WTC11 (cell line): Measurements from ENCODE around the gene RALA.

ENCODE experiments used
- EMX1 ChIP-seq: fragments of 250-450 bp; sonication (Bioruptor Pico); IDR thresholded peaks from 2 replicates; pipeline ENCODE4 v1.8.0; 2021; ENCODE audit warnings: mild to moderate bottlenecking
- NFYB ChIP-seq: sonication (generic); formaldehyde crosslinking; conservative IDR thresholded peaks from 2 replicates; pipeline ENCODE4 v1.8.0; 2022; ENCODE audit warnings: low read depth, missing genetic modification reagents
- NR1H2 ChIP-seq: sonication (generic); formaldehyde crosslinking; IDR thresholded peaks from 2 replicates; pipeline ENCODE4 v1.9.0; 2021; ENCODE audit warnings: mild to moderate bottlenecking, moderate library complexity, missing genetic modification reagents
- ZNF121 ChIP-seq: sonication (generic); formaldehyde crosslinking; IDR thresholded peaks from 2 replicates; pipeline ENCODE4 v1.8.0; 2023; ENCODE audit warnings: missing genetic modification reagents
- TF ChIP-seq, protein P1 (sequence below): fragments of 200-600 bp; IDR thresholded peaks from 2 replicates; pipeline ENCODE4 v1.8.0; 2022; ENCODE audit warnings: antibody characterized with exemption

DNA sequence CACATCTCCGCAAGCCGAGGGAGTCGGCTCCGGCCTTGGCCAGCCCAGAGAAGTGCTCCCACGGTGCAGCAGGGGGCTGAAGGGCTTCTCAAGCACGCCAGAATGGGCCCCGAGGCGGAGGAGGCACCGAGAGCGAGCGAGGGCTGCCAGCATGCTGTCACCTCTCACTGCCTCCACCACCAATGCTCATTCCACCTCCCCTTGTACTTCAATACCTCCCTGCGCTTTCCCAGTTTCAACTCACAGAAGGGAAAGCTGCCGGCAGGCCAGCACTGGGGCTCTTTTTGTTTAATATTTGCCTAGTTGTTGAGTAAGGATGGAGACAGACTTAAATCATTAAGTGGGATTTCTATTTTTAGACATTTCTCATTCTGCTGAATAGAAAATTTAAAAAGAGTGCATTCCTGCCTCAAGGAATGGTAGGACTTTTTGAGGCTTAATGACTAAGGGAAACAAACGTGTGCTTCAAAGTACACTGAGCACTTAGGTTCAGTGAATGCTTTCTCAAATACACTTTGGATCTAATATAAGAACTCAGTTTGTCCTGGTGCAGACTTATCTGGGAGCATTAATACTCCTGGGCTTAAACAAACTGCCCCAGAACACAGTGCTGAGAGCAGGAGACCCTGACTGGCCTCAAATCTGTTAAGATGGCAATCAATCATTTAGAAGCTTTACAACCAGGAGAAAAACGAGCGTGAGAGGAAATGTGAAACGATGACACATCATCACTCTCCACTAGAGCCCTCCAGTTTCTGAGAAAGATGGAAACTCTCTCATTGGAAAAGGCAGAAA, 131.2 kb downstream of the RALA start:
- TF ChIP-seq NFYB (CRISPR knock-in tag) = no peak
- no peak for TF ChIP-seq ZNF121 (CRISPR knock-in tag)
- TF ChIP-seq, protein P1, sequence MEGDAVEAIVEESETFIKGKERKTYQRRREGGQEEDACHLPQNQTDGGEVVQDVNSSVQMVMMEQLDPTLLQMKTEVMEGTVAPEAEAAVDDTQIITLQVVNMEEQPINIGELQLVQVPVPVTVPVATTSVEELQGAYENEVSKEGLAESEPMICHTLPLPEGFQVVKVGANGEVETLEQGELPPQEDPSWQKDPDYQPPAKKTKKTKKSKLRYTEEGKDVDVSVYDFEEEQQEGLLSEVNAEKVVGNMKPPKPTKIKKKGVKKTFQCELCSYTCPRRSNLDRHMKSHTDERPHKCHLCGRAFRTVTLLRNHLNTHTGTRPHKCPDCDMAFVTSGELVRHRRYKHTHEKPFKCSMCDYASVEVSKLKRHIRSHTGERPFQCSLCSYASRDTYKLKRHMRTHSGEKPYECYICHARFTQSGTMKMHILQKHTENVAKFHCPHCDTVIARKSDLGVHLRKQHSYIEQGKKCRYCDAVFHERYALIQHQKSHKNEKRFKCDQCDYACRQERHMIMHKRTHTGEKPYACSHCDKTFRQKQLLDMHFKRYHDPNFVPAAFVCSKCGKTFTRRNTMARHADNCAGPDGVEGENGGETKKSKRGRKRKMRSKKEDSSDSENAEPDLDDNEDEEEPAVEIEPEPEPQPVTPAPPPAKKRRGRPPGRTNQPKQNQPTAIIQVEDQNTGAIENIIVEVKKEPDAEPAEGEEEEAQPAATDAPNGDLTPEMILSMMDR = no peak
- no peak for TF ChIP-seq NR1H2
- TF ChIP-seq EMX1 (CRISPR knock-in tag) = no peak
